ENCODE measurements around the gene CXCR6. TPM values are rescaled to one million over a fixed set of nuclear protein-coding genes. Genes with fewer than 3 reads are reported as not detected.

Gene CXCR6
- total RNA-seq, 1 donor from 2014 or later = not detected

GRCh38 chr3:45972534-45973402 lies 29.5 kb downstream of the CXCR6 start:
- Histone ChIP-seq H3K36me3 (ENCODE audit: control insufficient read depth, insufficient read depth, low read length) (peaks cover 3% of the 10 kb centered on the region), H3K4me3 (ENCODE audit: low read depth, low read length) (no peak overlapping the region), H3K27me3 (ENCODE audit: control insufficient read depth, insufficient read depth, low read length) (no peaks in the 10 kb centered on the region)
- TF ChIP-seq CTCF (IDR thresholded peaks at IDR 0.05; ENCODE audit: insufficient read depth, low read length, poor library complexity, severe bottlenecking) = no peak
- peak; percentile 91 for DNase-seq (ENCODE audit: low read depth)

- Histone ChIP-seq H3K36me3 (ENCODE audit: control insufficient read depth, insufficient read depth, low read length) (peaks cover 3% of the 10 kb centered on the region), H3K4me3 (ENCODE audit: low read depth, low read length) (no peak overlapping the region), H3K27me3 (ENCODE audit: control insufficient read depth, insufficient read depth, low read length) (no peaks in the 10 kb centered on the region)
- no peak for DNase-seq (ENCODE audit: low read depth)
- no peak for TF ChIP-seq CTCF (IDR thresholded peaks at IDR 0.05; ENCODE audit: insufficient read depth, low read length, poor library complexity, severe bottlenecking)
Measured at GRCh38 chr3:45974686-45975085, 31.4 kb downstream of the CXCR6 start.

GRCh38 chr3:45975686-45976085 lies 32.4 kb downstream of the CXCR6 start:
- peaks cover 3% of the 10 kb centered on the region for H3K36me3 ChIP-seq (ENCODE audit: control insufficient read depth, insufficient read depth, low read length)
- TF ChIP-seq CTCF (IDR thresholded peaks at IDR 0.05; ENCODE audit: insufficient read depth, low read length, poor library complexity, severe bottlenecking) = no peak
- no peak overlapping the region for H3K4me3 ChIP-seq (ENCODE audit: low read depth, low read length)
- H3K27me3 ChIP-seq (ENCODE audit: control insufficient read depth, insufficient read depth, low read length) = no peaks in the 10 kb centered on the region
- no peak for DNase-seq (ENCODE audit: low read depth)

GRCh38 chr3:45976191-45977091 lies 33.2 kb downstream of the CXCR6 start:
- no peaks in the 10 kb centered on the region for H3K27me3 ChIP-seq (ENCODE audit: control insufficient read depth, insufficient read depth, low read length)
- peaks cover 3% of the 10 kb centered on the region for H3K36me3 ChIP-seq (ENCODE audit: control insufficient read depth, insufficient read depth, low read length)
- no peak overlapping the region for H3K4me3 ChIP-seq (ENCODE audit: low read depth, low read length)
- no peak for DNase-seq (ENCODE audit: low read depth)
- no peak for TF ChIP-seq CTCF (IDR thresholded peaks at IDR 0.05; ENCODE audit: insufficient read depth, low read length, poor library complexity, severe bottlenecking)

- peaks cover 4% of the 10 kb centered on the region for H3K36me3 ChIP-seq (ENCODE audit: control insufficient read depth, insufficient read depth, low read length)
- no peak overlapping the region for H3K4me3 ChIP-seq (ENCODE audit: low read depth, low read length)
- DNase-seq (ENCODE audit: low read depth) = no peak
- H3K27me3 ChIP-seq (ENCODE audit: control insufficient read depth, insufficient read depth, low read length) = no peaks in the 10 kb centered on the region
- TF ChIP-seq CTCF (IDR thresholded peaks at IDR 0.05; ENCODE audit: insufficient read depth, low read length, poor library complexity, severe bottlenecking) = no peak
Measured at GRCh38 chr3:45978006-45978761, 34.9 kb downstream of the CXCR6 start.

Data from kidney epithelial cell (primary cell).